DOHH2 (cell line): ENCODE measurements around the gene CYTIP.

ENCODE experiments used
- H3F3A ChIP-seq: fragments of 200-600 bp; sonication (generic), shearing (Covaris generic); 2 replicates; pipeline ENCODE4 v1.6.0; 2016; ENCODE audit warnings: antibody characterized with exemption, mild to moderate bottlenecking; ENCODE audit not compliant: control insufficient read depth, insufficient read depth
- H3K27ac ChIP-seq: fragments of 200-600 bp; sonication (generic); 2 replicates; pipeline ENCODE4 v1.5.1; 2014; ENCODE audit warnings: low read depth, mild to moderate bottlenecking, low read length, moderate library complexity
- H3K27me3 ChIP-seq: fragments of 200-600 bp; sonication (generic); 2 replicates; pipeline ENCODE4 v1.6.1; 2014; ENCODE audit warnings: mild to moderate bottlenecking, low read length, mixed read lengths; ENCODE audit not compliant: control insufficient read depth
- H3K36me3 ChIP-seq: fragments of 200-600 bp; sonication (generic); 2 replicates; pipeline ENCODE4 v1.6.1; 2014; ENCODE audit warnings: mild to moderate bottlenecking, low read length, moderate library complexity, mixed read lengths; ENCODE audit not compliant: control insufficient read depth
- H3K4me1 ChIP-seq: fragments of 200-600 bp; sonication (generic); 2 replicates; pipeline ENCODE4 v1.6.1; 2014; ENCODE audit warnings: mild to moderate bottlenecking, low read length, mixed read lengths; ENCODE audit not compliant: control insufficient read depth
- H3K4me2 ChIP-seq: fragments of 200-600 bp; sonication (generic); 2 replicates; pipeline ENCODE4 v1.6.0; 2014; ENCODE audit warnings: mild to moderate bottlenecking, low read length, moderate library complexity
- H3K4me3 ChIP-seq: fragments of 200-600 bp; sonication (generic); 2 replicates; pipeline ENCODE4 v1.5.1; 2014; ENCODE audit warnings: mild to moderate bottlenecking, low read length, mixed read lengths
- H3K79me2 ChIP-seq: fragments of 200-600 bp; sonication (generic); 2 replicates; pipeline ENCODE4 v1.6.1; 2014; ENCODE audit warnings: mild to moderate bottlenecking, low read length, mixed read lengths; ENCODE audit not compliant: control insufficient read depth
- H3K9me2 ChIP-seq: fragments of 200-600 bp; sonication (generic); replicated peaks from 2 replicates; pipeline ENCODE4 v1.6.1; 2014; ENCODE audit warnings: mild to moderate bottlenecking, low read length, mixed read lengths; ENCODE audit not compliant: control insufficient read depth
- H3K9me3 ChIP-seq: fragments of 200-600 bp; sonication (generic); 2 replicates; pipeline ENCODE4 v1.6.1; 2014; ENCODE audit warnings: antibody characterized with exemption, low read length, mixed read lengths; ENCODE audit not compliant: control insufficient read depth, insufficient read depth
- H4K20me1 ChIP-seq: fragments of 200-600 bp; sonication (generic); 2 replicates; pipeline ENCODE4 v1.6.0; 2014; ENCODE audit warnings: low read depth, mild to moderate bottlenecking, antibody characterized with exemption, low read length, moderate library complexity; ENCODE audit not compliant: control insufficient read depth, insufficient read depth
- EZH2phosphoT487 ChIP-seq: fragments of 200-600 bp; sonication (generic); IDR thresholded peaks from 2 replicates; pipeline ENCODE4 v1.6.1; 2017; ENCODE audit warnings: borderline replicate concordance, mild to moderate bottlenecking, antibody characterized with exemption, low read length, moderate library complexity, mixed read lengths
- TF ChIP-seq, protein P1 (sequence below): fragments of 200-600 bp; sonication (generic); IDR thresholded peaks from one replicate; pipeline ENCODE4 v1.5.1; 2014; ENCODE audit warnings: antibody characterized with exemption, mild to moderate bottlenecking, low read depth, low read length; ENCODE audit not compliant: poor library complexity, severe bottlenecking

CYTIP gene

DNA sequence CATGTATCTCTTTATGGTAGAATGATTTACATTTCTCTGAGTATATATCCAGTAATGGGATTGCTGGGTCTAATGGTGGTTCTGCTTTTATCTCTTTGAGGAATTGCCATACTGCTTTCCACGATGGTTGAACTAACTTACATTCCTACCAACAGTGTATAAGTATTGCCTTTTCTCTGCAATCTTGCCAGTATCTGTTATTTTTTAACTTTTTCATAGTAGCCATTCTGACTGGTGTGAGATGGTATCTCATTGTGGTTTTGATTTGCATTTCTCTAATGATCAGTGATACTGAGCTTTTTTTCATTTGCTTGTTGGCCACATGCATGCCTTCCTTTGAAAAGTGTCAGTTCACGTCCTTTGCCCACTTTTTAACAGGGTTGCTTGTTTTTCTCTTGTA is 55.1 kb downstream of the CYTIP start:
- Histone ChIP-seq H3K4me3 (no peak overlapping the region), H3K4me2 (no peak overlapping the region), H3F3A (peaks cover 4% of the 10 kb centered on the region; the same call in 1 of the 2 replicates), H3K79me2 (no peaks in the 10 kb centered on the region), H3K27me3 (no peaks in the 10 kb centered on the region), H3K36me3 (no peaks in the 10 kb centered on the region), H3K9me2 (no peaks in the 10 kb centered on the region), H4K20me1 (no peaks in the 10 kb centered on the region), H3K9me3 (no peaks in the 10 kb centered on the region), H3K27ac (no peak overlapping the region), H3K4me1 (peaks cover 6% of the 10 kb centered on the region)
- TF ChIP-seq, protein P1, sequence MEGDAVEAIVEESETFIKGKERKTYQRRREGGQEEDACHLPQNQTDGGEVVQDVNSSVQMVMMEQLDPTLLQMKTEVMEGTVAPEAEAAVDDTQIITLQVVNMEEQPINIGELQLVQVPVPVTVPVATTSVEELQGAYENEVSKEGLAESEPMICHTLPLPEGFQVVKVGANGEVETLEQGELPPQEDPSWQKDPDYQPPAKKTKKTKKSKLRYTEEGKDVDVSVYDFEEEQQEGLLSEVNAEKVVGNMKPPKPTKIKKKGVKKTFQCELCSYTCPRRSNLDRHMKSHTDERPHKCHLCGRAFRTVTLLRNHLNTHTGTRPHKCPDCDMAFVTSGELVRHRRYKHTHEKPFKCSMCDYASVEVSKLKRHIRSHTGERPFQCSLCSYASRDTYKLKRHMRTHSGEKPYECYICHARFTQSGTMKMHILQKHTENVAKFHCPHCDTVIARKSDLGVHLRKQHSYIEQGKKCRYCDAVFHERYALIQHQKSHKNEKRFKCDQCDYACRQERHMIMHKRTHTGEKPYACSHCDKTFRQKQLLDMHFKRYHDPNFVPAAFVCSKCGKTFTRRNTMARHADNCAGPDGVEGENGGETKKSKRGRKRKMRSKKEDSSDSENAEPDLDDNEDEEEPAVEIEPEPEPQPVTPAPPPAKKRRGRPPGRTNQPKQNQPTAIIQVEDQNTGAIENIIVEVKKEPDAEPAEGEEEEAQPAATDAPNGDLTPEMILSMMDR = no peak
- no peak for TF ChIP-seq EZH2phosphoT487

DNA sequence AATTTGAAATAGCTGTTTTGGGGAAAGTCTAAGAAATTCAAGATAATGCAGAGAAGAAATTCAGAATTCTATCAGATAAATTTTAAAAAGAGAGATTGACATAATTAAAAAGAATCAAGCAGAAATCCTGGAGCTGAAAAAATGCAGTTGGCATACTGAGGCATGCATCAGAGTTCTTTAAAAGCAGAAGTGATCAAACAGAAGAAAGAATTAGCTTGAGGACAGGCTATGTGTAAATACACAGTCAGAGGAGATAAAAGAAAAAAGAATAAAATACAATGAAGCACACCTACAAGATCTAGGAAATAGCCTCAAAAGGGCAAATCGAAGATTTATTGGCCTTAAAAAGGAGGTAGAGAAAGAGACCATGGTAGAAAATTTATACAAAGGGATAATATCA is 57.1 kb downstream of the CYTIP start:
- no peaks in the 10 kb centered on the region for H3K9me2 ChIP-seq
- H3K9me3 ChIP-seq = no peaks in the 10 kb centered on the region
- H3K27me3 ChIP-seq = no peaks in the 10 kb centered on the region
- no peak overlapping the region for H3K27ac ChIP-seq
- H3K79me2 ChIP-seq = no peaks in the 10 kb centered on the region
- peaks cover 4% of the 10 kb centered on the region; the same call in 1 of the 2 replicates for H3F3A ChIP-seq
- no peaks in the 10 kb centered on the region for H4K20me1 ChIP-seq
- no peak overlapping the region for H3K4me3 ChIP-seq
- H3K4me2 ChIP-seq = no peak overlapping the region
- H3K36me3 ChIP-seq = no peaks in the 10 kb centered on the region
- TF ChIP-seq EZH2phosphoT487 = no peak
- TF ChIP-seq, protein P1 = no peak
- peaks cover 6% of the 10 kb centered on the region for H3K4me1 ChIP-seq

GRCh38 chr2:157386247-157386646 is 57.6 kb downstream of the CYTIP start:
- Histone ChIP-seq H3K4me1 (peaks cover 6% of the 10 kb centered on the region), H3K4me3 (no peak overlapping the region), H3K9me2 (no peaks in the 10 kb centered on the region), H3K27me3 (no peaks in the 10 kb centered on the region), H3F3A (peaks cover 4% of the 10 kb centered on the region; the same call in 1 of the 2 replicates), H3K27ac (no peak overlapping the region), H3K36me3 (no peaks in the 10 kb centered on the region), H3K79me2 (no peaks in the 10 kb centered on the region), H3K4me2 (no peak overlapping the region), H4K20me1 (no peaks in the 10 kb centered on the region), H3K9me3 (no peaks in the 10 kb centered on the region)
- TF ChIP-seq, protein P1 = no peak
- TF ChIP-seq EZH2phosphoT487 = no peak
